Measurements from ENCODE around the gene MTM1.

MTM1 gene

GRCh38 chrX:150568320-150569154 lies at the start of gene MTM1:
TSS of gene MTM1 (plus strand) at chrX:150568621. CDS start at chrX:150592615, 23,994 bp downstream.
- peak; percentile 96 for DNase-seq (ENCODE audit: low spot score)

- no peak for DNase-seq (ENCODE audit: low spot score)
These were observed 45.9 kb upstream of the MTM1 start for GRCh38 chrX:150522494-150522893.

GRCh38 chrX:150525061-150525919 lies 43.1 kb upstream of the MTM1 start:
- DNase-seq (ENCODE audit: low spot score): no peak

GRCh38 chrX:150526692-150527091 lies 41.7 kb upstream of the MTM1 start:
- DNase-seq (ENCODE audit: low spot score): no peak

GRCh38 chrX:150527108-150527507 lies 41.3 kb upstream of the MTM1 start:
- no peak for DNase-seq (ENCODE audit: low spot score)

- DNase-seq (ENCODE audit: low spot score): no peak
These were observed 38.8 kb upstream of the MTM1 start for GRCh38 chrX:150529587-150529986.

GRCh38 chrX:150530821-150531220 lies 37.6 kb upstream of the MTM1 start:
- DNase-seq (ENCODE audit: low spot score): no peak

GRCh38 chrX:150531467-150531866 lies 37.0 kb upstream of the MTM1 start:
- no peak for DNase-seq (ENCODE audit: low spot score)

- DNase-seq (ENCODE audit: low spot score): no peak
These were observed 34.6 kb upstream of the MTM1 start for GRCh38 chrX:150533863-150534262.

GRCh38 chrX:150536455-150537116 lies 31.8 kb upstream of the MTM1 start:
- DNase-seq (ENCODE audit: low spot score): no peak

GRCh38 chrX:150537851-150538250 lies 30.6 kb upstream of the MTM1 start:
- DNase-seq (ENCODE audit: low spot score): no peak

GRCh38 chrX:150540965-150541364 lies 27.5 kb upstream of the MTM1 start:
- no peak for DNase-seq (ENCODE audit: low spot score)

GRCh38 chrX:150542846-150543229 lies 25.6 kb upstream of the MTM1 start:
- no peak for DNase-seq (ENCODE audit: low spot score)

GRCh38 chrX:150543230-150544155 lies 24.9 kb upstream of the MTM1 start:
- DNase-seq (ENCODE audit: low spot score): no peak

- no peak for DNase-seq (ENCODE audit: low spot score)
These were observed 24.1 kb upstream of the MTM1 start for GRCh38 chrX:150544222-150544787.

- no peak for DNase-seq (ENCODE audit: low spot score)
These were observed 23.3 kb upstream of the MTM1 start for GRCh38 chrX:150544835-150545770.

GRCh38 chrX:150546711-150547153 lies 21.7 kb upstream of the MTM1 start:
- no peak for DNase-seq (ENCODE audit: low spot score)

GRCh38 chrX:150547375-150548115 lies 20.9 kb upstream of the MTM1 start:
- peak; percentile 74 for DNase-seq (ENCODE audit: low spot score)

- DNase-seq (ENCODE audit: low spot score): no peak
These were observed 20.2 kb upstream of the MTM1 start for GRCh38 chrX:150548251-150548650.

Measured in GM03348 (cell line).